Upper lobe of right lung (tissue), 1 donor: Measurements from ENCODE around the gene AFTPH. TPM values are rescaled to one million over a fixed set of nuclear protein-coding genes. Genes with fewer than 3 reads are reported as not detected.

Experiments used
- ATAC-seq: fragments of 200-7000 bp; cut with Tn5 transposase; one replicate; pipeline ENCODE4 v1.9.1; 2020; ENCODE audit warnings: mild to moderate bottlenecking, moderate library complexity
- DNase-seq: peaks from one replicate; pipeline ENCODE4 v3.0.0-alpha.2; 2020
- H3K27ac ChIP-seq: fragments of 200-600 bp; one replicate; pipeline ENCODE4 v1.8.0; 2022
- H3K27me3 ChIP-seq: fragments of 200-600 bp; one replicate; pipeline ENCODE4 v1.8.0; 2022; ENCODE audit warnings: mild to moderate bottlenecking
- H3K36me3 ChIP-seq: fragments of 200-600 bp; one replicate; pipeline ENCODE4 v1.8.0; 2022
- H3K4me1 ChIP-seq: fragments of 200-600 bp; one replicate; pipeline ENCODE4 v1.8.0; 2022
- H3K4me3 ChIP-seq: fragments of 200-600 bp; one replicate; pipeline ENCODE4 v1.8.0; 2022; ENCODE audit warnings: mild to moderate bottlenecking
- H3K9me3 ChIP-seq: fragments of 200-600 bp; one replicate; pipeline ENCODE4 v1.8.0; 2022
- intact Hi-C: fragments of 100-400 bp; cut with DNase I; formaldehyde crosslinking; loops from one replicate; pipeline ENCODE4 v1.11.0; 2022
- total RNA-seq: library from RNA; stranded (reverse); fragmentation: NEBNext Ultra II Directional; extraction: Animal tissue kit (Norgen Biotek cat#: 25700); gene quantifications from one replicate; pipeline ENCODE4 v1.2.1, GENCODE V29; 2021
- TF ChIP-seq, protein P1 (sequence below): fragments of 200-600 bp; IDR thresholded peaks from one replicate; pipeline ENCODE4 v1.8.0; 2022; ENCODE audit warnings: antibody characterized with exemption
- donor health status: DM: no; HTN: yes; CAD: no; lungs with severe emphysema.

The AFTPH gene
- total RNA-seq, 1 donor from 2014 or later = 40.2 TPM

DNA sequence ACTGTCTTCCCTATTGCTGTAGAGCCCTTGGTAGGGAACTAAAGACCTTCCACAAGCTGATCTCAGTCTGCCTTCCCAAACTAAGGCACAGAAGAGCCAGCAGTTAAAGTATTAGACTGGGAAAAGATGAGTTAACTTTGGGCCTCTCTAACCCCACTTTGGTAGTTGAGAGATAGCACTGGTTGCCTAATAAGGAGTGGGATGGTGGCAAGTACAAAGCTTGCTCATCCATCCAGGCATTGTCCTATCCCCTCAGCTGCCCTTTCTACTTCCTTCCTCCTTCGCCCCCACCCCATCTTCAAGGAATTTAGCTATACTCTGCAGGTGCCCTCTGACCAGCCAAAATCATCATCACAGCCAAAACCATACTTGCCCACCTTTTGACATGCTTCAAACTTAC, 22.2 kb upstream of the AFTPH start:
- Histone ChIP-seq H3K4me3 (no peak overlapping the region), H3K4me1 (no peaks in the 10 kb centered on the region), H3K9me3 (no peaks in the 10 kb centered on the region), H3K27ac (no peak overlapping the region), H3K36me3 (no peaks in the 10 kb centered on the region), H3K27me3 (no peaks in the 10 kb centered on the region)
- ATAC-seq (no peak), DNase-seq (no peak)
- TF ChIP-seq, protein P1, sequence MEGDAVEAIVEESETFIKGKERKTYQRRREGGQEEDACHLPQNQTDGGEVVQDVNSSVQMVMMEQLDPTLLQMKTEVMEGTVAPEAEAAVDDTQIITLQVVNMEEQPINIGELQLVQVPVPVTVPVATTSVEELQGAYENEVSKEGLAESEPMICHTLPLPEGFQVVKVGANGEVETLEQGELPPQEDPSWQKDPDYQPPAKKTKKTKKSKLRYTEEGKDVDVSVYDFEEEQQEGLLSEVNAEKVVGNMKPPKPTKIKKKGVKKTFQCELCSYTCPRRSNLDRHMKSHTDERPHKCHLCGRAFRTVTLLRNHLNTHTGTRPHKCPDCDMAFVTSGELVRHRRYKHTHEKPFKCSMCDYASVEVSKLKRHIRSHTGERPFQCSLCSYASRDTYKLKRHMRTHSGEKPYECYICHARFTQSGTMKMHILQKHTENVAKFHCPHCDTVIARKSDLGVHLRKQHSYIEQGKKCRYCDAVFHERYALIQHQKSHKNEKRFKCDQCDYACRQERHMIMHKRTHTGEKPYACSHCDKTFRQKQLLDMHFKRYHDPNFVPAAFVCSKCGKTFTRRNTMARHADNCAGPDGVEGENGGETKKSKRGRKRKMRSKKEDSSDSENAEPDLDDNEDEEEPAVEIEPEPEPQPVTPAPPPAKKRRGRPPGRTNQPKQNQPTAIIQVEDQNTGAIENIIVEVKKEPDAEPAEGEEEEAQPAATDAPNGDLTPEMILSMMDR = no peak
- intact Hi-C loops = no loop called here

DNA sequence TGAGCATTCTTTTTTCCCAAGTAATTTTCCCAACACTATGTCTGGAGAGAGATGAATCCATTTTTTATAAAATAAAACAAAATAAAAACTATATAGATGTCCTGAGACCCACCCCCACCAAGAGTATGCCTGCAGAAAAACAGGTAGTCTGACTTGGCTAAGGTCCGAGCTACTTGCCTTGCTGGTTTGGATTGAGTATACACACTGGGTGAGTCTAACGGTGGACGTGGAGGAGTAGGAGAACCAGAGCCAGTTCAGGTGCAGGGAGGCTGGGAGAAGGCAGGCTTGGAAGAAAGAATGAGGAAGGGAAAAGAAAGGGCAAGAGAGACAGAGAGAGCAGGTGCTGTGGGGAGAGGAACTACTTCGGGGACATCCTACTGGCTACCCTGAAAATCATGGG, 21.3 kb upstream of the AFTPH start:
- no peak for ATAC-seq

DNA sequence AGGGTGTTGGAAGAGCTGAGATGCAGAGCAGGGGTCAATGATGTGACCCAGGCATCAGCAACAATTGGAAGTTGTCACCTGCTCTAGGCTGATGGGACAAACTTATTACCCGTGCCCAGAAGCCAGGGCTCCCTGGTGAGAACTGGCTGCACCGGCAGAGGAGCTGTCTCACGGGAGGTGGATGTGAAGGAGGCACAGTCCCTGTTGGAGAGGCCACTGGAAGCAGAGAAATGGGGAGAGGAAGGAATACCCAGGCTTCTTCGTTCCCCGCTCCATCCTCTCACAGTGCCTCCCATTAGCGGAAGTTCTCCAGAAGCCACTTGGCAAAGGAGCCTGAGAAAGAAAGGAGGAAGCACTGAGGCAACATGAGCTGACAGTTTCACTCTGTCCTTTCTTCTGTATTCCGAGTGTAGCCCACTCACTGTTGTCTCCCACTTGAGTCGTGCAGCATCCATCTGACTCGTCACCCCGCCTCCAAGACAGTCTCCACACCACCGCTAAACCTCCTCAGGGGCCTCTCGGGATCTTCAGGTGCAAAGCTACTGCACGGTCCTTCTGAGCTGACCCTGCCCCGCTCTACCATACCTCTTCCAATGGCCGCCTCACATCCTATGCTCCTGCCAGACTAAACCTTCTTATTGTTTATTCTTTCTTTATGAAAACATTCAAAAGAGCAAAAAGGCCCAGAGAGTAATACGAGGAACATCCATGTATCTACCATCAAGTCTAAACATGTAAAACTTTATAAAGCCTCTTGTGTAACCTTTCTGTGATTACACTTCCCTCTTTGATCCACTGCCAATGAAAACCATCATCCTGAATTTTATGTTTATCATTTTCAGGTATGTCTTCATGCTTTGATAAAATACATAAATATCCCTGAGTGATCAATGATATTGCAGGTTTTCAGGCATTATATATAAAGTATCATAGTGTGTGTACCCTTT, 19.1 kb upstream of the AFTPH start:
- Histone ChIP-seq H3K4me1 (no peaks in the 10 kb centered on the region), H3K4me3 (no peak overlapping the region), H3K9me3 (no peaks in the 10 kb centered on the region), H3K36me3 (no peaks in the 10 kb centered on the region), H3K27ac (no peak overlapping the region), H3K27me3 (no peaks in the 10 kb centered on the region)
- DNase-seq (no peak), ATAC-seq (peak; percentile 86)
- intact Hi-C loops = no loop called here
- TF ChIP-seq, protein P1 = no peak

More for the DNA sequence above, 21.3 kb upstream of the AFTPH start:
- intact Hi-C loops = no loop called here
- Histone ChIP-seq H3K36me3 (no peaks in the 10 kb centered on the region), H3K4me3 (no peak overlapping the region), H3K9me3 (no peaks in the 10 kb centered on the region), H3K27ac (no peak overlapping the region), H3K4me1 (no peaks in the 10 kb centered on the region), H3K27me3 (no peaks in the 10 kb centered on the region)
- no peak for DNase-seq
- TF ChIP-seq, protein P1 = no peak

DNA sequence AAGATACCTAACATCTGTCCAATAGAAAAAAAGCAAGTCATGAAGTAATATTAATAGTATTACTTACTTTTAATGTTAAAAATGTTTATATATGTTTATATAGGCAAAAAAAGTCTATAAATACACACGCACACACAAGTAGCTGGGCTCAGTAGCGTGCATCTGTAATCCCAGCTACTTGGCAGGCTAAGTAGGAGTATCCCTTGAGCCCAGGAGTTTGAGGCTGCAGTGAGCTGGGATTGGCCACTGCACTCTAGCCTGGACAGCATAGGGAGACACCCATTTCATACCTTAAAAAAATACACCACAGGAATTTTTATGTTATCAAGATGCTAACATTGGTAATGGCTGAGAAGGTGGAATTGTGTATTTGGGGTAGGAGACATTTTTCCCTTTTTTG, 17.4 kb upstream of the AFTPH start:
- Histone ChIP-seq H3K9me3 (no peaks in the 10 kb centered on the region), H3K27me3 (no peaks in the 10 kb centered on the region), H3K27ac (no peak overlapping the region), H3K36me3 (no peaks in the 10 kb centered on the region), H3K4me1 (no peaks in the 10 kb centered on the region), H3K4me3 (no peak overlapping the region)
- ATAC-seq (no peak), DNase-seq (no peak)
- TF ChIP-seq, protein P1 = no peak
- intact Hi-C loops = no loop called here

DNA sequence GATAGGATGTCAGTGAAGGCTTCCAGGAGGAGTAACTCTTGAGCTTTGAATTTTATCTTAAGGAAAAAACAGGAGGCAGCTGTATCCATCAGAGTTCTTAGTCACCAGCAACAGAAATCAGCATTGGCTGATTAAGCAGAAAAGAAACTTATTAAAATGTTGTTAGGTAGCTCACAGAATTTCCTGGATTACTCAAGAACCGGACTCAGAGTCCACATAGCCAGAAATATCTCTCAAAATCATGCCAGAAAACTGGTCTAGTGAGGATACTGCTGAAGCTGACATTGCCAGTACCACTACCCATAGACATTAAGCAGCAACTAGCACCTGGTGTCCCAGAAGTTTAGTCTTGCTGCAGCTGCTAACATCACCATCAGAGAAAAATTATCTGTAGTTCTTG, 10.1 kb upstream of the AFTPH start:
- ATAC-seq (no peak), DNase-seq (no peak)
- intact Hi-C loops = no loop called here
- Histone ChIP-seq H3K27me3 (no peaks in the 10 kb centered on the region), H3K36me3 (no peaks in the 10 kb centered on the region), H3K27ac (no peak overlapping the region), H3K4me3 (no peak overlapping the region), H3K4me1 (no peaks in the 10 kb centered on the region), H3K9me3 (no peaks in the 10 kb centered on the region)
- TF ChIP-seq, protein P1 = no peak
